Amniotic epithelial cell (primary cell): ENCODE results near the gene CCDC158.
"Not testable (repeated sequence)": the region's sequence is repeated elsewhere in the genome, so short reads cannot be mapped to it uniquely, and the experiment has no call there.

Experiments
- DNase-seq: peaks from one replicate; pipeline ENCODE4 v3.0.0-alpha.2; 2010; ENCODE audit warnings: low read depth

Gene CCDC158

GRCh38 chr4:76420762-76421581 is at the start of gene CCDC158:
Gene CCDC158, minus strand, starts transcription at chr4:76421141. Its CDS starts 17,934 bp downstream, at chr4:76403207.
- peak; percentile 6 for DNase-seq

GRCh38 chr4:76470532-76470931 is 49.6 kb upstream of the CCDC158 start:
- no peak for DNase-seq

GRCh38 chr4:76470064-76470463 is 49.1 kb upstream of the CCDC158 start:
- no peak for DNase-seq

- no peak for DNase-seq
Measured at GRCh38 chr4:76463568-76463967, 42.6 kb upstream of the CCDC158 start.

GRCh38 chr4:76459291-76459723 is 38.4 kb upstream of the CCDC158 start:
- DNase-seq, result peak; percentile 84

GRCh38 chr4:76458825-76459224 is 37.9 kb upstream of the CCDC158 start:
- DNase-seq, result no peak

GRCh38 chr4:76458297-76458696 is 37.4 kb upstream of the CCDC158 start:
- peak; percentile 81 for DNase-seq

GRCh38 chr4:76457885-76458284 is 36.9 kb upstream of the CCDC158 start:
- DNase-seq, result peak; percentile 86

- DNase-seq, result not testable (repeated sequence)
Measured at GRCh38 chr4:76454073-76454472, 33.1 kb upstream of the CCDC158 start.

GRCh38 chr4:76453232-76453631 is 32.3 kb upstream of the CCDC158 start:
- DNase-seq, result no peak

GRCh38 chr4:76449833-76450232 is 28.9 kb upstream of the CCDC158 start:
- no peak for DNase-seq

GRCh38 chr4:76449362-76449767 is 28.4 kb upstream of the CCDC158 start:
- no peak for DNase-seq

- DNase-seq, result no peak
Measured at GRCh38 chr4:76448211-76448610, 27.3 kb upstream of the CCDC158 start.

- DNase-seq, result peak; percentile 42
Measured at GRCh38 chr4:76447393-76447851, 26.5 kb upstream of the CCDC158 start.

GRCh38 chr4:76445911-76446310 is 25.0 kb upstream of the CCDC158 start:
- DNase-seq, result no peak

GRCh38 chr4:76443376-76443775 is 22.4 kb upstream of the CCDC158 start:
- DNase-seq, result no peak

GRCh38 chr4:76442807-76443206 is 21.9 kb upstream of the CCDC158 start:
- no peak for DNase-seq

GRCh38 chr4:76441881-76442280 is 20.9 kb upstream of the CCDC158 start:
- no peak for DNase-seq

GRCh38 chr4:76439491-76439890 is 18.6 kb upstream of the CCDC158 start:
- DNase-seq, result no peak

- DNase-seq, result no peak
Measured at GRCh38 chr4:76435528-76436319, 14.8 kb upstream of the CCDC158 start.

GRCh38 chr4:76434901-76435527 is 14.1 kb upstream of the CCDC158 start, which contains the start of gene SHROOM3:
Gene SHROOM3, plus strand, starts transcription at chr4:76435229. Its CDS starts 824 bp downstream, at chr4:76436053.
- DNase-seq, result no peak
